ENCODE results near the gene AK2.

DNA sequence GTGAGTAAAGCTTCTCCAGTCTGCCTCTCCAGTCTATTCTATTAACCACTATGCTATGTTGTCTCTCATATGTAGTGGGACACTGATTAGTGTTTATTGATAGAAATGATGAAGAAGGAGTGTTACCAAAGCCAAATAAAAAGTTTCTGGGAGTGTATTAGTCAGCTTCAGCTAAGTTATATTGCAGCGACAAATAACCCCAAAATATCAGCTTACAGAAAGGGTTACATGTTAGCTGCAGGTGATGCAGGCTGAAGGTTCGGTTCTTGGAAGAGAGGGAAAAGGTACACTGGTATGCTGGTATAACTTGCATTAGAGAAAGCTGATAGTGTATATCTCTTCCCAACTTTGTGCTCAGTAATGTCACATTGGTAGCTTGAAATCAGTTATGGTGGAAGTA, 10.6 kb upstream of the AK2 start:
- TF ChIP-seq, protein P1, sequence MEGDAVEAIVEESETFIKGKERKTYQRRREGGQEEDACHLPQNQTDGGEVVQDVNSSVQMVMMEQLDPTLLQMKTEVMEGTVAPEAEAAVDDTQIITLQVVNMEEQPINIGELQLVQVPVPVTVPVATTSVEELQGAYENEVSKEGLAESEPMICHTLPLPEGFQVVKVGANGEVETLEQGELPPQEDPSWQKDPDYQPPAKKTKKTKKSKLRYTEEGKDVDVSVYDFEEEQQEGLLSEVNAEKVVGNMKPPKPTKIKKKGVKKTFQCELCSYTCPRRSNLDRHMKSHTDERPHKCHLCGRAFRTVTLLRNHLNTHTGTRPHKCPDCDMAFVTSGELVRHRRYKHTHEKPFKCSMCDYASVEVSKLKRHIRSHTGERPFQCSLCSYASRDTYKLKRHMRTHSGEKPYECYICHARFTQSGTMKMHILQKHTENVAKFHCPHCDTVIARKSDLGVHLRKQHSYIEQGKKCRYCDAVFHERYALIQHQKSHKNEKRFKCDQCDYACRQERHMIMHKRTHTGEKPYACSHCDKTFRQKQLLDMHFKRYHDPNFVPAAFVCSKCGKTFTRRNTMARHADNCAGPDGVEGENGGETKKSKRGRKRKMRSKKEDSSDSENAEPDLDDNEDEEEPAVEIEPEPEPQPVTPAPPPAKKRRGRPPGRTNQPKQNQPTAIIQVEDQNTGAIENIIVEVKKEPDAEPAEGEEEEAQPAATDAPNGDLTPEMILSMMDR (IDR thresholded peaks at IDR 0.05): no peak
- no peak for TF ChIP-seq POLR2A (IDR thresholded peaks at IDR 0.05)
